Esophagus muscularis mucosa (tissue), 4 donors: ENCODE measurements around the gene ZNF512. TPM values are rescaled to one million over a fixed set of nuclear protein-coding genes. Genes with fewer than 3 reads are reported as not detected.

ENCODE experiments used
- DNase-seq: peaks from one replicate; pipeline ENCODE4 v3.0.0-alpha.2; 2017; ENCODE audit errors: extremely low spot score
- H3K27ac ChIP-seq, 4 donors: fragments of 200-600 bp; sonication (generic); replicated peaks in 1 of 4; 1 replicate in 3 of 4; 2 replicates in 1 of 4; pipeline ENCODE4 v1.5.1; 2016 to 2019; ENCODE audit warnings: mild to moderate bottlenecking in 1 of 4
- H3K27me3 ChIP-seq, 4 donors: fragments of 200-600 bp; sonication (generic); one replicate each; pipeline versions ENCODE4 v1.5.1 to v1.6.0; 2016 to 2019
- H3K36me3 ChIP-seq, 4 donors: fragments of 200-600 bp; sonication (generic); one replicate each; pipeline ENCODE4 v1.5.1; 2016 to 2019
- H3K4me1 ChIP-seq, 4 donors: fragments of 200-600 bp; sonication (generic); one replicate each; pipeline ENCODE4 v1.5.1; 2016 to 2019
- H3K4me3 ChIP-seq, 4 donors: fragments of 200-600 bp; sonication (generic); 1 replicate in 2 of 4; 2 replicates in 2 of 4; pipeline ENCODE4 v1.5.1; 2016 to 2019; ENCODE audit warnings: mild to moderate bottlenecking in 4 of 4, moderate library complexity in 1 of 4
- H3K9me3 ChIP-seq, 4 donors: fragments of 200-600 bp; sonication (generic); 1 replicate in 3 of 4; 2 replicates in 1 of 4; pipeline ENCODE4 v1.5.1; 2016 to 2019
- CTCF ChIP-seq, 3 experiments: fragments of 200-600 bp in 2 of 3; fragments of 450-650 bp in 1 of 3; sonication (generic) in 2 of 3; IDR thresholded peaks; one replicate each; pipeline ENCODE4 v1.5.1; 2017 to 2019; ENCODE audit warnings: antibody characterized with exemption in 3 of 3, mild to moderate bottlenecking in 2 of 3, moderate library complexity in 1 of 3
- EP300 ChIP-seq: sonication (generic); formaldehyde crosslinking; IDR thresholded peaks from one replicate; pipeline ENCODE4 v1.6.1; 2017; ENCODE audit warnings: antibody characterized with exemption
- POLR2A ChIP-seq: fragments of 450-650 bp; IDR thresholded peaks from one replicate; pipeline ENCODE4 v1.6.1; 2017; ENCODE audit warnings: antibody characterized with exemption, moderate library complexity, mild to moderate bottlenecking, low read depth
- POLR2AphosphoS5 ChIP-seq, 2 donors: sonication (generic); formaldehyde crosslinking; IDR thresholded peaks; one replicate each; pipeline ENCODE4 v1.6.1; 2017; ENCODE audit warnings: antibody characterized with exemption in 2 of 2
- WGBS: methylation state at CpG from one replicate; pipeline ENCODE4 v1.1.5; 2018; 5-methylcytosine and 5-hydroxymethylcytosine counted together
- intact Hi-C: fragments of 100-400 bp; cut with DNase I; formaldehyde crosslinking; loops from one replicate; pipeline ENCODE4 v1.15.1; 2023
- small RNA-seq, 3 donors: library from RNA; depleted of rRNA; stranded (forward); fragments of <200 nt; gene quantifications; one replicate each; pipeline ENCODE3, GENCODE V24; 2016
- total RNA-seq, 4 donors: library from RNA; depleted of rRNA; stranded (reverse); fragments of >200 nt; gene quantifications; one replicate each; pipeline versions ENCODE4 v1.1.0 to v1.2.1, GENCODE V29; 2016

ZNF512 gene
- total RNA-seq, 4 donors from 2014 or later, result 29.5 to 39.3 (median 33.7) TPM

- 75% methylated on average over 1 of the region's 1 CpG for WGBS
- no peaks in the 10 kb centered on the region for H3K9me3 ChIP-seq
- no peaks in the 10 kb centered on the region for H3K27me3 ChIP-seq
- no peak for DNase-seq
- TF ChIP-seq POLR2A (no peak), EP300 (no peak), CTCF (IDR thresholded peaks at IDR 0.05) (no peak)
- no peak overlapping the region for H3K27ac ChIP-seq
- H3K4me1 ChIP-seq, result peaks cover 22 to 29% (median 26%) of the 10 kb centered on the region in 4 donors
- intact Hi-C loops, result no loop called here
- no peak overlapping the region for H3K4me3 ChIP-seq
- H3K36me3 ChIP-seq, result peaks cover 31 to 63% (median 53%) of the 10 kb centered on the region in 4 donors
Observed at GRCh38 chr2:27667446-27667845, 84.6 kb downstream of the ZNF512 start.

GRCh38 chr2:27671235-27671634 lies 88.4 kb downstream of the ZNF512 start:
- DNase-seq, result no peak
- H3K27ac ChIP-seq, result no peak overlapping the region
- intact Hi-C loops, result no loop called here
- H3K4me1 ChIP-seq, result peaks cover 0 to 2% (median under 1%) of the 10 kb centered on the region in 4 donors
- H3K27me3 ChIP-seq, result no peaks in the 10 kb centered on the region
- H3K9me3 ChIP-seq, result no peaks in the 10 kb centered on the region
- peaks cover 42 to 97% (median 78%) of the 10 kb centered on the region in 4 donors for H3K36me3 ChIP-seq
- WGBS, result 92% methylated on average over 4 of the region's 4 CpGs
- TF ChIP-seq CTCF (IDR thresholded peaks at IDR 0.05), result no peak
- no peak for TF ChIP-seq EP300
- no peak for TF ChIP-seq POLR2AphosphoS5 (IDR thresholded peaks at IDR 0.05)
- no peak overlapping the region for H3K4me3 ChIP-seq

Small RNAs within 50 kb of the gene (small RNA-seq; reads per million reads assigned to genes)
- 0 reads per million in 3 donors for gene RF00340

Other genes starting within 250 kb of the ZNF512 start
- 10 to 100 TPM; 27.5 to 44.3 (median 31.6) TPM for gene GTF3C2, start 226.3 kb upstream of the ZNF512 start, total RNA-seq
- 10 to 100 TPM; 39.0 to 50.1 (median 44.9) TPM for gene EIF2B4, start 212.7 kb upstream of the ZNF512 start, total RNA-seq
- 100 to 1,000 TPM in 3 of 4 donors, 10 to 100 TPM in 1; 84.7 to 151 (median 124) TPM for gene SNX17, start 212.4 kb upstream of the ZNF512 start, total RNA-seq
- 10 to 100 TPM in 3 of 4 donors, 1 to 10 TPM in 1; 8.3 to 14.5 (median 11.4) TPM for gene ZNF513, start 202.3 kb upstream of the ZNF512 start, total RNA-seq
- 10 to 100 TPM; 46.1 to 71.8 (median 62.7) TPM for gene PPM1G, start 173.5 kb upstream of the ZNF512 start, total RNA-seq
- 10 to 100 TPM; 74.8 to 96.0 (median 85.8) TPM for gene NRBP1, start 154.4 kb upstream of the ZNF512 start, total RNA-seq
- under 1 TPM in 1 of 4 donors, not detected in 3; 0.45 TPM for gene KRTCAP3, start 140.7 kb upstream of the ZNF512 start, total RNA-seq
- 10 to 100 TPM; 12.1 to 29.7 (median 25.0) TPM for gene IFT172, start 93.3 kb upstream of the ZNF512 start, total RNA-seq
- 10 to 100 TPM in 2 of 4 donors, 1 to 10 TPM in 2; 3.3 to 12.6 (median 9.8) TPM for gene FNDC4, start 87.8 kb upstream of the ZNF512 start, total RNA-seq
- under 1 TPM in 1 of 4 donors, not detected in 3; 0.23 TPM for gene GCKR, start 86.2 kb upstream of the ZNF512 start, total RNA-seq
- 1 to 10 TPM; 2.7 to 6.2 (median 5.2) TPM for gene CCDC121, start 46.0 kb downstream of the ZNF512 start, total RNA-seq
- gene GPN1, start 46.0 kb downstream of the ZNF512 start, total RNA-seq, result 10 to 100 TPM; 18.8 to 28.1 (median 22.7) TPM
- 10 to 100 TPM; 18.5 to 23.1 (median 20.7) TPM for gene SUPT7L, start 80.6 kb downstream of the ZNF512 start, total RNA-seq
- 10 to 100 TPM; 16.7 to 22.8 (median 20.1) TPM for gene SLC4A1AP, start 80.8 kb downstream of the ZNF512 start, total RNA-seq
- 100 to 1,000 TPM; 283 to 500 (median 345) TPM for gene MRPL33, start 188.7 kb downstream of the ZNF512 start, total RNA-seq